Spleen (tissue), 7 donors: ENCODE data around the gene GABARAPL2.

Experiments
- CTCF ChIP-seq, 11 experiments: fragments of 200-600 bp in 7 of 11; fragments of 450-650 bp in 4 of 11; sonication (generic) in 4 of 11; IDR thresholded peaks in 8 of 11; conservative IDR thresholded peaks in 3 of 11; 1 replicate in 7 of 11; 2 replicates in 4 of 11; pipeline versions ENCODE4 v1.4.0 to v1.8.0; 2016 to 2021; ENCODE audit warnings: antibody characterized with exemption in 11 of 11, inconsistent platforms in 4 of 11, mild to moderate bottlenecking in 1 of 11
- POLR2A ChIP-seq, 3 donors: fragments of 450-650 bp; IDR thresholded peaks; one replicate each; pipeline ENCODE4 v1.5.1; 2017; ENCODE audit warnings: antibody characterized with exemption in 3 of 3, mild to moderate bottlenecking in 1 of 3
- POLR2AphosphoS5 ChIP-seq, 3 donors: sonication (generic); formaldehyde crosslinking; IDR thresholded peaks; one replicate each; pipeline ENCODE4 v1.5.1; 2017; ENCODE audit warnings: antibody characterized with exemption in 3 of 3
- donor health status: DM: no; HTN: no; CAD: no; lungs with moderate emphysema.
- donor health status: DM: no; HTN: no; CAD: no.
- donor health status: DM: no; HTN: no; CAD: no.

DNA sequence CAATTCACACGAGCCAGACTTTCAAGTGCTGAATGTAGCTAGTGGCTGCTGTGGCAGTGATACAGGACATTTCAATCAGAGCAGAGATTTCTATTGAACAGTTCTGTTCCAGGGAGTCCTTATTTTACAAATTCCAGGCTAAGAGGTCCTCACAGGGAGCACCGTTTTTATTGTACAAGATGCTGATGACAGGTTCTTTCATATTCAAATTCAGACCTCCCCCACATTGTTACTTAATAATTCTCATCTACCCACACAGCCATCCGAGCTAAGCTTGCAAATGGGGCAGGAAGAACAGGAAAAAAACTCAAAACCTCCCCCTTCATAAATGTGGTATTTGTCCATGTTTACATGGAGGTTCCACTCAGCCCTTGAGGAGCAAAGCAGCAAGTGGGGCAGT lies 9.8 kb downstream of the GABARAPL2 start:
- TF ChIP-seq POLR2A (IDR thresholded peaks at IDR 0.05) (no peak), CTCF (IDR thresholded peaks at IDR 0.05 in 8 of 11, conservative IDR thresholded peaks at IDR 0.05 in 3 of 11) (no peak), POLR2AphosphoS5 (IDR thresholded peaks at IDR 0.05) (no peak)
